ENCODE results near the gene RPL22L1. TPM values are rescaled to one million over a fixed set of nuclear protein-coding genes. Genes with fewer than 3 reads are reported as not detected.

The RPL22L1 gene
- polyA plus RNA-seq, 1 donor from 2014 or later, result 86.6 TPM

DNA sequence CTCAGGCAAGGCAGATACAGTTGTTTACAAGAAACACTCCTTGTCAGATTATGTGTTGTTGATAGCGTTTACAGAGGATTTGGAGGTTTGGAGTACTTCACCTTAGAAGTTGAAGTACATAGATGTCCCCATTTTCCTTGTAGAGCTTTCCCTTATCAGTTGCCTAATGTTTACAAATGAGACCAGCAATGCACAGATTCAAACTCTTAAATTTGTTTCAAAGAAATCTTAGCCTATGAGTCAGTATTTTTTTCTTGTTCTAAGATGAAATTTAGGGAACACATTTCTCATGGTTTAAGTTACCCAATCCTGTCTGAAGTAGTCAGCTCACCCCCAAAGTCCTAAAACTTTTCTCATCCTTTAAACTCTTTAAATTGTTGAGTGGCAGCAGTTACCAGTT is 44.7 kb upstream of the RPL22L1 start:
- H3K9me3 ChIP-seq (ENCODE audit: low read length), result peaks cover 4% of the 10 kb centered on the region
- H3K4me3 ChIP-seq (ENCODE audit: low read length), result no peak overlapping the region

DNA sequence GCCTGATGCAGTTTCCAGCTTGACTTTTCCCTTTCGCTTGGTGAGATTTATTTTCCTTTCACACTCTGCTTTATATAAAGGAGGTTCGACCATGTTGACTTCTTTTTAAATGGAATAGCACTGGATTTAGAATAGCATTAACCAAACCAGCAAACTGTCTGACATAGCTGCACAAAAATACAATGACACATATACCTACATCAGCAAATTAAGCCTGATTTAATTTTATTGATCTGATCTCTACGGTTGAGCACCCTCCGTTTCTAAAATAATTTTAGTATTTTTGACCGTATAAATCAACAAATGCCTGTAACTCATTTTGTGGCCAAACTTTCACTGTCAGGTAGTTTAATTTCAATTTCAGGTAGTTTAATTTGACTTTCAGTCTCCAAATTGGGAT is 44.2 kb upstream of the RPL22L1 start:
- H3K36me3 ChIP-seq (ENCODE audit: insufficient read depth, low read length), result no peaks in the 10 kb centered on the region
- TF ChIP-seq EP300 (conservative IDR thresholded peaks at IDR 0.05; ENCODE audit: poor library complexity, severe bottlenecking), result no peak
- no peak for TF ChIP-seq MXI1 (conservative IDR thresholded peaks at IDR 0.05; ENCODE audit: poor library complexity, severe bottlenecking)
- no peak for TF ChIP-seq POLR2AphosphoS5 (IDR thresholded peaks at IDR 0.05)
- no peaks in the 10 kb centered on the region for H4K20me1 ChIP-seq (ENCODE audit: insufficient read depth)
- no peak overlapping the region for H2AFZ ChIP-seq (ENCODE audit: low read depth, low read length)
- no peaks in the 10 kb centered on the region for H3K79me2 ChIP-seq (replicated peaks; ENCODE audit: insufficient read depth, low read length)
- no peak overlapping the region for H3K9ac ChIP-seq (ENCODE audit: low read length)
- H3F3A ChIP-seq (ENCODE audit: insufficient read depth, low read length, poor library complexity, severe bottlenecking), result no peaks in the 10 kb centered on the region
- no peak overlapping the region for H3K4me3 ChIP-seq (ENCODE audit: low read length)
- H3K27ac ChIP-seq (ENCODE audit: low read length), result no peak overlapping the region
- no peaks in the 10 kb centered on the region for H3K27me3 ChIP-seq (ENCODE audit: insufficient read depth, low read depth, low read length)
- peaks cover 4% of the 10 kb centered on the region for H3K9me3 ChIP-seq (ENCODE audit: low read length)
- no peak overlapping the region for H3K4me2 ChIP-seq (ENCODE audit: low read length)
- H3K9me2 ChIP-seq (ENCODE audit: insufficient read depth, low read length), result no peaks in the 10 kb centered on the region

More for the DNA sequence above, 44.7 kb upstream of the RPL22L1 start:
- TF ChIP-seq EZH2 (IDR thresholded peaks at IDR 0.05; ENCODE audit: borderline replicate concordance, insufficient read depth, low read length, poor library complexity, severe bottlenecking) (no peak), POLR2AphosphoS5 (IDR thresholded peaks at IDR 0.05) (no peak), EP300 (conservative IDR thresholded peaks at IDR 0.05; ENCODE audit: poor library complexity, severe bottlenecking) (no peak), REST (IDR thresholded peaks at IDR 0.05; ENCODE audit: borderline replicate concordance) (no peak), RAD21 (conservative IDR thresholded peaks at IDR 0.05) (no peak), CTCF (IDR thresholded peaks at IDR 0.05; ENCODE audit: poor library complexity, severe bottlenecking) (no peak), TAF1 (IDR thresholded peaks at IDR 0.05; ENCODE audit: low read depth) (no peak), SMC3 (conservative IDR thresholded peaks at IDR 0.05; ENCODE audit: poor library complexity) (no peak), MXI1 (conservative IDR thresholded peaks at IDR 0.05; ENCODE audit: poor library complexity, severe bottlenecking) (no peak)
- H3K27ac ChIP-seq (ENCODE audit: low read length), result no peak overlapping the region
- H4K20me1 ChIP-seq (ENCODE audit: insufficient read depth), result no peaks in the 10 kb centered on the region
- H3F3A ChIP-seq (ENCODE audit: insufficient read depth, low read length, poor library complexity, severe bottlenecking), result no peaks in the 10 kb centered on the region
- H3K36me3 ChIP-seq (ENCODE audit: insufficient read depth, low read length), result no peaks in the 10 kb centered on the region
- no peak overlapping the region for H3K9ac ChIP-seq (ENCODE audit: low read length)
- no peak overlapping the region for H2AFZ ChIP-seq (ENCODE audit: low read depth, low read length)
- no peaks in the 10 kb centered on the region for H3K27me3 ChIP-seq (ENCODE audit: insufficient read depth, low read depth, low read length)
- H3K9me2 ChIP-seq (ENCODE audit: insufficient read depth, low read length), result no peaks in the 10 kb centered on the region
- H3K4me2 ChIP-seq (ENCODE audit: low read length), result no peak overlapping the region
- H3K79me2 ChIP-seq (replicated peaks; ENCODE audit: insufficient read depth, low read length), result no peaks in the 10 kb centered on the region

DNA sequence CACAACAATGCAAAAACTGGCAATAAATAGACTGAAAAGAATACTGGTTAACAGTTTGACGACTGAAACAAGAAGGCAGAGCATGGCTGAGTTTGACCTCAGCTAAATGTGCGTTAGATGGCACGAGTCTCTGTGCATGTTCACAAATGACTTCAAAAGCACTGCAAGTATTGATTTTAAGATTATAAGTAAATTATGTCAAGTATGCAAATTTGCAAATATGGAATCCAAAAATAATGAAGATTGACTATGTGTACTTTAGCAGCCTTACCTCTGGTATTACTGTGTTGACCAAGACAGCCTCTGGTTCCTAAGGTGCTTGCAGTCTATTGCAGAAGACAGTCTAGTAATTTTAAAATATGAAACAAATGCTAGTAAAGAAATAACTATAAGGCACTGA is 41.1 kb upstream of the RPL22L1 start:
- H3K9me2 ChIP-seq (ENCODE audit: insufficient read depth, low read length), result no peaks in the 10 kb centered on the region
- peaks cover 11% of the 10 kb centered on the region for H3K27me3 ChIP-seq (ENCODE audit: insufficient read depth, low read depth, low read length)
- peaks cover 4% of the 10 kb centered on the region for H3K9me3 ChIP-seq (ENCODE audit: low read length)
- no peak overlapping the region for H3K4me2 ChIP-seq (ENCODE audit: low read length)
- no peak overlapping the region for H3K27ac ChIP-seq (ENCODE audit: low read length)
- no peaks in the 10 kb centered on the region for H4K20me1 ChIP-seq (ENCODE audit: insufficient read depth)
- no peaks in the 10 kb centered on the region for H3K36me3 ChIP-seq (ENCODE audit: insufficient read depth, low read length)
- H3K79me2 ChIP-seq (replicated peaks; ENCODE audit: insufficient read depth, low read length), result no peaks in the 10 kb centered on the region
- no peaks in the 10 kb centered on the region for H3F3A ChIP-seq (ENCODE audit: insufficient read depth, low read length, poor library complexity, severe bottlenecking)
- no peak overlapping the region for H3K4me3 ChIP-seq (ENCODE audit: low read length)
- TF ChIP-seq RAD21 (conservative IDR thresholded peaks at IDR 0.05) (no peak), SMC3 (conservative IDR thresholded peaks at IDR 0.05; ENCODE audit: poor library complexity) (no peak), EP300 (conservative IDR thresholded peaks at IDR 0.05; ENCODE audit: poor library complexity, severe bottlenecking) (no peak), TAF1 (IDR thresholded peaks at IDR 0.05; ENCODE audit: low read depth) (no peak), MXI1 (conservative IDR thresholded peaks at IDR 0.05; ENCODE audit: poor library complexity, severe bottlenecking) (no peak), CTCF (IDR thresholded peaks at IDR 0.05; ENCODE audit: poor library complexity, severe bottlenecking) (no peak)
- no peak overlapping the region for H2AFZ ChIP-seq (ENCODE audit: low read depth, low read length)
- no peak overlapping the region for H3K9ac ChIP-seq (ENCODE audit: low read length)

All from neural cell (in vitro differentiated cells).